Endodermal cell (in vitro differentiated cells): ENCODE results near the gene GRIA4. TPM values are rescaled to one million over a fixed set of nuclear protein-coding genes. Genes with fewer than 3 reads are reported as not detected.

Experiments
- DNase-seq: peaks from one replicate; pipeline ENCODE4 v3.0.0-alpha.2; 2017
- H3K27ac ChIP-seq: 2 replicates; pipeline ENCODE4 v1.5.1; 2013; ENCODE audit warnings: mild to moderate bottlenecking, low read depth, low read length, moderate library complexity
- H3K27me3 ChIP-seq: 2 replicates; pipeline ENCODE4 v1.6.1; 2013; ENCODE audit warnings: mild to moderate bottlenecking, low read length, moderate library complexity; ENCODE audit not compliant: insufficient read depth, control insufficient read depth, poor library complexity, severe bottlenecking
- H3K36me3 ChIP-seq: 2 replicates; pipeline ENCODE4 v1.7.0; 2013; ENCODE audit warnings: mild to moderate bottlenecking, low read length, moderate library complexity; ENCODE audit not compliant: control insufficient read depth, insufficient read depth
- H3K4me1 ChIP-seq: one replicate; pipeline ENCODE4 v1.7.0; 2013; ENCODE audit warnings: low read length; ENCODE audit not compliant: control insufficient read depth, insufficient read depth
- H3K4me3 ChIP-seq: 2 replicates; pipeline ENCODE4 v1.5.1; 2013; ENCODE audit warnings: mild to moderate bottlenecking, low read length, moderate library complexity
- H3K9ac ChIP-seq: 2 replicates; pipeline ENCODE4 v1.6.1; 2013; ENCODE audit warnings: mild to moderate bottlenecking, low read length, moderate library complexity; ENCODE audit not compliant: poor library complexity, severe bottlenecking; ENCODE audit errors: extremely low read depth
- H3K9me3 ChIP-seq: 2 replicates; pipeline ENCODE4 v1.6.1; 2013; ENCODE audit warnings: mild to moderate bottlenecking, low read length, moderate library complexity; ENCODE audit not compliant: control insufficient read depth
- H3K27ac Mint-ChIP-seq: 2 replicates; pipeline ENCODE4 v1.8.0; 2020; ENCODE audit warnings: mixed read lengths
- H3K27me3 Mint-ChIP-seq: 2 replicates; pipeline ENCODE4 v1.8.0; 2021; ENCODE audit warnings: mild to moderate bottlenecking, mixed read lengths; ENCODE audit not compliant: insufficient read depth
- H3K36me3 Mint-ChIP-seq: 2 replicates; pipeline ENCODE4 v1.8.0; 2020; ENCODE audit warnings: low read depth, mixed read lengths
- H3K4me1 Mint-ChIP-seq: 2 replicates; pipeline ENCODE4 v1.8.0; 2020; ENCODE audit warnings: mixed read lengths
- H3K4me3 Mint-ChIP-seq: 2 replicates; pipeline ENCODE4 v1.8.0; 2020; ENCODE audit warnings: mild to moderate bottlenecking, moderate library complexity, mixed read lengths
- H3K9me3 Mint-ChIP-seq: 2 replicates; pipeline ENCODE4 v1.8.0; 2020; ENCODE audit warnings: mild to moderate bottlenecking, mixed read lengths
- CTCF ChIP-seq: fragments of 200-600 bp; sonication (generic); conservative IDR thresholded peaks from 2 replicates; pipeline ENCODE4 v1.5.0; 2021; ENCODE audit warnings: antibody characterized with exemption, mild to moderate bottlenecking
- WGBS, 2 experiments: methylation state at CpG; one replicate each; pipeline versions ENCODE4 v1.1.5 to v1.1.7; 2013; ENCODE audit warnings: missing lambda C conversion rate in 2 of 2, mixed read lengths in 1 of 2; ENCODE audit not compliant: insufficient coverage in 1 of 2, insufficient read length in 1 of 2; 5-methylcytosine and 5-hydroxymethylcytosine counted together
- total RNA-seq, 2 donors: library from RNA; stranded (reverse); fragmentation: NEBNext Ultra II Directional in 1 of 2; extraction: Animal tissue kit (Norgen Biotek cat#: 25700) in 1 of 2; gene quantifications; 2 replicates in 1 of 2; 3 replicates in 1 of 2; pipeline ENCODE4 v1.2.1, GENCODE V29; 2021

The GRIA4 gene
- total RNA-seq, 2 donors from 2014 or later: 0.18 to 0.37 TPM

DNA sequence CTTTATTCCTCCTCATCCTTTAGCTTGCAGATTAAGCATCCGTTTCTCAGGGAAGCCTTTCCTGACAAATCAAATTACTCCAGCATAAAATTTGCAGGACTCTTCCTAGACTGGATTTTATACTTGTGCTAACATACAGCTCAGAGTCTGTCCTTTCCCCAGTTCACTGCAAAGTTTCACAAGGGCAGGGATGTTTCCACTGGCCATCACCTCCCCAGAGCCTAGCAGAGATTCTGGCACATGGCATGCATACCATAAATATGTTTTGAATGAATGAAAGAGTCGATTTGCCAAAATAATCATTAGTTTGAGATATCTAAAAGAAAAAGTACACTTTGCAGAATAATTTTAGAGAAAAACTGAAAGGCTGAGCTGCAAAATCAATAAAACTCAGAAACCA, 401.6 kb downstream of the GRIA4 start:
- peaks cover 44% of the 10 kb centered on the region for H3K36me3 ChIP-seq
- no peak overlapping the region for H3K4me3 ChIP-seq
- H3K9me3 Mint-ChIP-seq: peaks cover 8% of the 10 kb centered on the region
- H3K27me3 Mint-ChIP-seq: no peaks in the 10 kb centered on the region
- H3K4me1 ChIP-seq: no peaks in the 10 kb centered on the region
- WGBS, 2 experiments: 86 to 96% methylated on average over 2 of the region's 2 CpGs
- no peak overlapping the region for H3K27ac Mint-ChIP-seq
- peaks cover 7% of the 10 kb centered on the region for H3K4me1 Mint-ChIP-seq
- peaks cover 7% of the 10 kb centered on the region for H3K9me3 ChIP-seq
- TF ChIP-seq CTCF: no peak
- H3K36me3 Mint-ChIP-seq: peaks cover 49% of the 10 kb centered on the region
- no peak for DNase-seq
- no peak overlapping the region for H3K27ac ChIP-seq
- H3K4me3 Mint-ChIP-seq: no peak overlapping the region
- H3K9ac ChIP-seq: no peak overlapping the region
- H3K27me3 ChIP-seq: no peaks in the 10 kb centered on the region

DNA sequence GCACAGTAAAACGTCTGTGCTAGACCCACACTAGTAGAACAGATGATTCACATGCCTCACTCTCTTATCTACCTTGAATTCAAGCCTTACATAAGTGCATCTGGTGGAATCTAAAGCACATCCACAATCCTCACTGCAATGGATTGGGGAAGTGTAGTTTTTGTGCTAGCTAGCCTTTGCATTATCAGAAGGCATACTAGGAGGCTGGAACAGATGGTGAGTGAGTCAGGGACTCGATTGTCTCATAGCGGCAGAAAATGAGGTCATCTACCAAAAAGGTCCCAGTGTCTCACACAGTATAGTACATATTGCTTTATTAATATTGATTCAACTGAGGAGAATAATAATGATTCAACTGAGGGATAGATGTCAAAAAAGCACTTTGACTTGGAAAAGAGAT, 402.9 kb downstream of the GRIA4 start:
- no peaks in the 10 kb centered on the region for H3K9me3 ChIP-seq
- no peak overlapping the region for H3K4me3 Mint-ChIP-seq
- TF ChIP-seq CTCF: no peak
- H3K4me1 ChIP-seq: no peaks in the 10 kb centered on the region
- peak overlapping the region; percentile 56 for H3K27ac ChIP-seq
- no peak for DNase-seq
- H3K36me3 Mint-ChIP-seq: peaks cover 36% of the 10 kb centered on the region
- H3K4me1 Mint-ChIP-seq: peaks cover 7% of the 10 kb centered on the region
- 83 to 93% methylated on average over 2 to 3 of the region's 3 CpGs for WGBS, 2 experiments
- H3K9me3 Mint-ChIP-seq: no peaks in the 10 kb centered on the region
- no peak overlapping the region for H3K9ac ChIP-seq
- H3K27ac Mint-ChIP-seq: no peak overlapping the region
- H3K27me3 ChIP-seq: no peaks in the 10 kb centered on the region
- H3K36me3 ChIP-seq: peaks cover 31% of the 10 kb centered on the region
- no peak overlapping the region for H3K4me3 ChIP-seq
- no peaks in the 10 kb centered on the region for H3K27me3 Mint-ChIP-seq

GRCh38 chr11:106014035-106014434, 404.2 kb downstream of the GRIA4 start:
- no peaks in the 10 kb centered on the region for H3K27me3 Mint-ChIP-seq
- DNase-seq: no peak
- Histone ChIP-seq H3K27ac (no peak overlapping the region), H3K27me3 (no peaks in the 10 kb centered on the region), H3K9me3 (no peaks in the 10 kb centered on the region), H3K4me3 (no peak overlapping the region), H3K36me3 (peaks cover 19% of the 10 kb centered on the region), H3K9ac (no peak overlapping the region), H3K4me1 (no peaks in the 10 kb centered on the region)
- WGBS, 2 experiments: 94 to 95% methylated on average over 2 of the region's 2 CpGs
- peaks cover 25% of the 10 kb centered on the region for H3K36me3 Mint-ChIP-seq
- H3K4me3 Mint-ChIP-seq: no peak overlapping the region
- H3K4me1 Mint-ChIP-seq: peaks cover 11% of the 10 kb centered on the region
- no peaks in the 10 kb centered on the region for H3K9me3 Mint-ChIP-seq
- TF ChIP-seq CTCF: no peak
- no peak overlapping the region for H3K27ac Mint-ChIP-seq
